Heart left ventricle (tissue), 16 donors: ENCODE results near the gene SLC22A4. TPM values are rescaled to one million over a fixed set of nuclear protein-coding genes. Genes with fewer than 3 reads are reported as not detected.

Source experiments
- ATAC-seq, 4 donors: fragments of 200-7000 bp; cut with Tn5 transposase; one replicate each; pipeline ENCODE4 v1.9.1; 2020 to 2022; ENCODE audit warnings: moderate library complexity in 4 of 4, mild to moderate bottlenecking in 3 of 4, moderate number of reproducible peaks in 1 of 4
- DNase-seq, 5 donors: peaks; one replicate each; pipeline ENCODE4 v3.0.0-alpha.2; 2020
- H3K27ac ChIP-seq, 12 donors: fragments of 200-600 bp; sonication (generic) in 4 of 12; one replicate each; pipeline versions ENCODE4 v1.5.0 to v1.8.0; 2016 to 2022; ENCODE audit warnings: mild to moderate bottlenecking in 2 of 12
- H3K27me3 ChIP-seq, 9 donors: fragments of 200-600 bp; sonication (generic) in 2 of 9; one replicate each; pipeline versions ENCODE4 v1.5.1 to v1.8.0; 2016 to 2022; ENCODE audit warnings: mild to moderate bottlenecking in 3 of 9
- H3K36me3 ChIP-seq, 9 donors: fragments of 200-600 bp; sonication (generic) in 2 of 9; one replicate each; pipeline versions ENCODE4 v1.5.0 to v1.8.0; 2018 to 2022; ENCODE audit warnings: mild to moderate bottlenecking in 2 of 9
- H3K4me1 ChIP-seq, 12 donors: fragments of 200-600 bp; sonication (generic) in 4 of 12; one replicate each; pipeline versions ENCODE4 v1.5.0 to v1.8.0; 2016 to 2022; ENCODE audit warnings: mild to moderate bottlenecking in 3 of 12
- H3K4me3 ChIP-seq, 12 donors: fragments of 200-600 bp; sonication (generic) in 4 of 12; one replicate each; pipeline versions ENCODE4 v1.5.0 to v1.8.0; 2017 to 2022; ENCODE audit warnings: mild to moderate bottlenecking in 9 of 12, moderate library complexity in 4 of 12
- H3K9me3 ChIP-seq, 12 donors: fragments of 200-600 bp; sonication (generic) in 4 of 12; one replicate each; pipeline versions ENCODE4 v1.5.0 to v1.8.0; 2016 to 2022; ENCODE audit warnings: mild to moderate bottlenecking in 1 of 12
- POLR2A ChIP-seq, 2 donors: fragments of 450-650 bp; IDR thresholded peaks; one replicate each; pipeline ENCODE4 v1.6.1; 2017; ENCODE audit warnings: antibody characterized with exemption in 2 of 2, mild to moderate bottlenecking in 2 of 2, moderate library complexity in 2 of 2
- WGBS, 4 donors: extraction: QIAGEN DNeasy Blood & Tissue Kit in 2 of 4; methylation state at CpG; one replicate each; pipeline versions ENCODE4 v1.1.5 to v1.1.7; 2013 to 2018; 5-methylcytosine and 5-hydroxymethylcytosine counted together
- intact Hi-C, 10 donors: fragments of 100-400 bp; cut with DNase I; formaldehyde crosslinking; loops; one replicate each; pipeline versions ENCODE4 v1.11.1 to v1.14.2; 2022
- polyA plus RNA-seq, 2 donors: library from polyadenylated mRNA; stranded (reverse); fragments of 200-250 nt; gene quantifications; one replicate each; pipeline ENCODE4 v1.2.3, GENCODE V29; 2013
- total RNA-seq, 9 donors: library from RNA; depleted of rRNA in 2 of 9; stranded (reverse); fragments of >200 nt in 2 of 9; fragmentation: NEBNext Ultra II Directional in 3 of 9; extraction: Animal tissue kit (Norgen Biotek cat#: 25700) in 3 of 9; gene quantifications; one replicate each; pipeline versions ENCODE4 v1.1.0 to v1.2.4, GENCODE V29; 2016 to 2023
- TF ChIP-seq, protein P1 (sequence below), 12 donors: fragments of 200-600 bp; sonication (generic) in 4 of 12; IDR thresholded peaks; one replicate each; pipeline versions ENCODE4 v1.5.0 to v1.8.0; 2018 to 2022; ENCODE audit warnings: antibody characterized with exemption in 12 of 12, mild to moderate bottlenecking in 5 of 12
- donor health status: ischemic (EF 13 %, LVEDD 7.1; RV severe dilation, severe dysfunction).
- donor health status: healthy with polysubstance abuse.
- donor health status: DM: no; HTN: yes; CAD: no.
- donor health status: DM: no; HTN: no; CAD: no.
- donor health status: ischemic (EF 25% LVEDD 6.9; RV normal size, moderate dysfunction).
- donor health status: ischemic (EF 25% LVEDD 5.7; RV mildly dilated, moderate dysfunction).
- donor health status: healthy.
- donor health status: DM: yes; HTN: yes; CAD: no.
- donor health status: ischemic (EF 35%, LVEDD 5.7; RV mildly dilated, moderate dysfunction).
- donor health status: nonischemic (EF 11% LVEDD 7.7; RV severe dilation, severe dysfunction).
- donor health status: DM: yes; HTN: yes; CAD: no.
- donor health status: PGD.
- donor health status: ischemic (EF 29% LVEDD 5.4; RV normal size, mild dysfunction).
- donor health status: nonischemic (EF 23%, LVEDD 6.1; RV moderate dilation, normal function).

Gene SLC22A4
- total and polyA plus RNA-seq, 11 donors = 0.30 to 4.9 (median 2.2) TPM

DNA sequence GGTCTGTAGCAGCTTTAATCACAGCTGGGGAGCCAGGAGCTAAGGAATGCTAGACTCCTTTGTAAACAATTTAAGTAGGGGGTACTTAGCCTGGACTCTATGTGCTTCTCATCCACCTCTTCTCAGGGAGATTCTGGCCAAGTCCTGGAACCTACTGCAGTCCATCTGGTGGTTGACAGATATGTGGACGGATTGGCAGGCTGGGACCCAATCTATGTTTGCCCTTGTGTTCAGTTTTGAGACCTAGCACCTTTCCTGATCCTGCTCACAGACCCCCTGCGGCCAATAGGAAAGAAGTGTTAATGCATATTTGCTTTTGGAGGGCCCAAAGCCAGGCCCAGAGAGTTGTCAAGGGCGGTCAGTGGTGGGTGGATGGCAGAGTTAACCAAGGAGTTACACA lies 81.8 kb downstream of the SLC22A4 start:
- no peaks in the 10 kb centered on the region for H3K27me3 ChIP-seq
- H3K4me3 ChIP-seq = no peak overlapping the region
- no peak for TF ChIP-seq POLR2A (IDR thresholded peaks at IDR 0.05)
- TF ChIP-seq, protein P1, sequence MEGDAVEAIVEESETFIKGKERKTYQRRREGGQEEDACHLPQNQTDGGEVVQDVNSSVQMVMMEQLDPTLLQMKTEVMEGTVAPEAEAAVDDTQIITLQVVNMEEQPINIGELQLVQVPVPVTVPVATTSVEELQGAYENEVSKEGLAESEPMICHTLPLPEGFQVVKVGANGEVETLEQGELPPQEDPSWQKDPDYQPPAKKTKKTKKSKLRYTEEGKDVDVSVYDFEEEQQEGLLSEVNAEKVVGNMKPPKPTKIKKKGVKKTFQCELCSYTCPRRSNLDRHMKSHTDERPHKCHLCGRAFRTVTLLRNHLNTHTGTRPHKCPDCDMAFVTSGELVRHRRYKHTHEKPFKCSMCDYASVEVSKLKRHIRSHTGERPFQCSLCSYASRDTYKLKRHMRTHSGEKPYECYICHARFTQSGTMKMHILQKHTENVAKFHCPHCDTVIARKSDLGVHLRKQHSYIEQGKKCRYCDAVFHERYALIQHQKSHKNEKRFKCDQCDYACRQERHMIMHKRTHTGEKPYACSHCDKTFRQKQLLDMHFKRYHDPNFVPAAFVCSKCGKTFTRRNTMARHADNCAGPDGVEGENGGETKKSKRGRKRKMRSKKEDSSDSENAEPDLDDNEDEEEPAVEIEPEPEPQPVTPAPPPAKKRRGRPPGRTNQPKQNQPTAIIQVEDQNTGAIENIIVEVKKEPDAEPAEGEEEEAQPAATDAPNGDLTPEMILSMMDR (IDR thresholded peaks at IDR 0.05) = no peak
- ATAC-seq (no peak), DNase-seq (no peak)
- H3K36me3 ChIP-seq = peaks cover 0 to 19% (median 11%) of the 10 kb centered on the region in 9 donors
- H3K27ac ChIP-seq = no peak overlapping the region
- H3K9me3 ChIP-seq = no peaks in the 10 kb centered on the region
- intact Hi-C loops = loop anchor here in 1 of 10 donors (10.0 kb wide), 1 partner anchor 439 kb away; the partner anchor contains the start of gene SOWAHA
- WGBS, 4 donors = 71 to 84% (median 81%) methylated on average over 3 of the region's 3 CpGs
- H3K4me1 ChIP-seq = peaks cover 0 to 39% (median 11%) of the 10 kb centered on the region in 12 donors

DNA sequence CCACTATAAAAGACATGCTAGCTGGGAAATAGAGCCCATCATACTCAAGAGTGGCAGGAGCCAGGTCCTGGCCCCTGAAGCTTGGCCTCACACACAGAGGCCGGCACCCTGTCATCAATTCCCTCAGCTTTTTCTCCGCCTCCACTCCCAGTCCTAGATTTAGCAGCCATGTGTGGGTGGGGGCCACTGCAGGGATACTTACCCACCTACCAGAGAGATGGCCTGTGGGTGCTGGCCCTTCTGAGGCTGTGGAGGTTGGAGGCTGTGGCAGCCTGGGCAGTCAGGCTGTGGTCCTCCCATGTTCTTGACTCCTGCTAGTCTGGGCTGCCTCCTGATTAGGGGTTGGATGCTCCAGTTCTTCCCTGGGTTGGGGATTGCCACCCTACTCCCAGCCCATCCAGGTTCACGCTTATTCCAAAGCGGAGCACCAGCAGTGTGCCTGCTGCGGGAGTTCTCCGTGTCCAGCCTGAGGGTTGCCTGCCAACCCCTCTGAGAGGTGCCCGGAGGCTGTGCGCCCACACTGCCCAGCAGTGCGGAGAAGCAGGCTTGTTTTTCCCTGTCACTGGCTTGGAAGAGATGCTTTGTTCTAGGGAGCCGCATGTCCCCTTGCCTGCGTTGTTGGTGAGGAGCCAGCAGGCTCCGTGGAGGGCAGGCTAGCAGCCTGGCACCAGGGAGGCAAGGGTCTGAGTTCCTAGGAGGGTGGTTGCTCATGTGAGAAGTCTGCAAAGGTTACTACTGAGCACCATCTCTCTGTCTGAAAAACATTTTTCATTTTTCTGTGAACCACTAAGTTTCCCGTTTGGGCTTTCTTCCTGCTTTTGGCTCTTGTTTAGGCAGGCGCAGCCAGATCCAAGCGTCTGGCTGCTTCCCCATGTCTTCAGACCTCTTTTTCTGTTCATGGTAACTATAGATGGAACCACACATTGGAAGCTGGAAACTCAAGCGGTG lies 82.8 kb downstream of the SLC22A4 start:
- H3K36me3 ChIP-seq = peaks cover 0 to 21% (median 11%) of the 10 kb centered on the region in 9 donors
- peak overlapping the region in 2 of 12 donors; percentile 33 to 38 for H3K4me3 ChIP-seq
- H3K4me1 ChIP-seq = peaks cover 0 to 29% (median 9%) of the 10 kb centered on the region in 12 donors
- ATAC-seq (peak; percentile 58 to 74 (median 60)), DNase-seq (peak in 1 of 5 donors; percentile 53)
- 69 to 90% (median 78%) methylated on average over 16 of the region's 16 CpGs for WGBS, 4 donors
- no peaks in the 10 kb centered on the region for H3K27me3 ChIP-seq
- TF ChIP-seq, protein P1 (IDR thresholded peaks at IDR 0.05) = no peak
- TF ChIP-seq POLR2A (IDR thresholded peaks at IDR 0.05) = no peak
- intact Hi-C loops = loop anchor here in 1 of 10 donors (10.0 kb wide), 1 partner anchor 438 kb away; the partner anchor contains the start of gene SOWAHA
- H3K9me3 ChIP-seq = no peaks in the 10 kb centered on the region
- peak overlapping the region in 6 of 12 donors; percentile 4 to 67 (median 36) for H3K27ac ChIP-seq

DNA sequence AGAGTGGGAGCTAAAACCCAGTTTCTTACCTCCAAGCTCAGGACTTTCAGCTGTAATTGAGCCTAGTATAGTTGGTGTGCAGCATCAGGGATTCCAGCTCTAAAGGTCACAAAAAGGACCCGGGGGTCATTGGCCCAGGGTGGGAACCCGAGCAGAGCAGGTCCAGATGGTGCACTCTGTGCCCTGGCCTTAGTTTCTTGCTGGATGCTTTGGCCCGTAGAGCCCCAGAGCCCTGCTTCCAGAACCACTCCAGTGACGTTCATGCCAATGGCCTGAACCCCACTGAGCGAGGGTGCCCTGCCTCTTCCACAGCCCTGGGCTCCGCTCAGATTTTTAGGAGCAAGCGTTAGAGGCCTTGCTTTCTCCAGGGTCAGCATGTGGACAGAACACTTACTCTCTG lies 83.5 kb downstream of the SLC22A4 start:
- 79 to 94% (median 86%) methylated on average over 6 to 7 of the region's 7 CpGs for WGBS, 4 donors
- ATAC-seq (no peak), DNase-seq (no peak)
- peaks cover 0 to 23% (median 8%) of the 10 kb centered on the region in 12 donors for H3K4me1 ChIP-seq
- H3K27ac ChIP-seq = peak overlapping the region in 2 of 12 donors; percentile 39 to 67
- H3K27me3 ChIP-seq = no peaks in the 10 kb centered on the region
- TF ChIP-seq, protein P1 (IDR thresholded peaks at IDR 0.05) = no peak
- TF ChIP-seq POLR2A (IDR thresholded peaks at IDR 0.05) = no peak
- H3K4me3 ChIP-seq = no peak overlapping the region
- H3K9me3 ChIP-seq = no peaks in the 10 kb centered on the region
- peaks cover 0 to 21% (median 11%) of the 10 kb centered on the region in 9 donors for H3K36me3 ChIP-seq
- intact Hi-C loops = loop anchor here in 1 of 10 donors (10.0 kb wide), 1 partner anchor 437 kb away; the partner anchor contains the start of gene SOWAHA

DNA sequence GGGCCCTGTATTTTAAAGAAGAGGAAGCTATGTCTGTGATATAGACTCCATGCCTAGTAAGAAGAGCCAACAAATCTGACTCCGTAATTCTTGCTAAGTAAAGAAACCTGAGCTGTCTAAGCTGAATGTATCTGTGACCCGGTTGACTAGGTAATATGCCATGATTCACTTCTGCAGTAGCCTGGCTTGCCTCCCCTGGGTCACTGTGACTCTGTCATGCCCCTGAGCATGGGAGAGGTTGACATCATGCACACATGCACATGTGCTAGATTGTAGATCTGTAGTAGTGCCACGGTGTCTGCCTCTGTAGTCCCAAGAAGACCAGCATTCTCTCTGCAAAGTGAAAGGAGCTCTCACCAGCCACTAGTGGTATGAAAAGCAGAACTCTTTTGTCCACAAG lies 84.4 kb downstream of the SLC22A4 start:
- no peak for ATAC-seq
- 79 to 90% (median 83%) methylated on average over 3 of the region's 3 CpGs for WGBS, 4 donors
- H3K27ac ChIP-seq = no peak overlapping the region

More for the DNA sequence above, 84.4 kb downstream of the SLC22A4 start:
- H3K27me3 ChIP-seq = no peaks in the 10 kb centered on the region
- intact Hi-C loops = loop anchor here in 1 of 10 donors (10.0 kb wide), 1 partner anchor 436 kb away; the partner anchor contains the start of gene SOWAHA
- no peak for DNase-seq
- TF ChIP-seq POLR2A (IDR thresholded peaks at IDR 0.05) = no peak
- TF ChIP-seq, protein P1 (IDR thresholded peaks at IDR 0.05) = no peak
- peaks cover 0 to 21% (median 11%) of the 10 kb centered on the region in 9 donors for H3K36me3 ChIP-seq
- peaks cover 0 to 21% (median 8%) of the 10 kb centered on the region in 12 donors for H3K4me1 ChIP-seq
- no peak overlapping the region for H3K4me3 ChIP-seq
- no peaks in the 10 kb centered on the region for H3K9me3 ChIP-seq
